ENCODE results near the gene LAD1. TPM values are rescaled to one million over a fixed set of nuclear protein-coding genes. Genes with fewer than 3 reads are reported as not detected.

The LAD1 gene
- polyA plus RNA-seq, 1 donor = 96.4 TPM

- no peak for DNase-seq
- Histone ChIP-seq H3K27me3 (ENCODE audit: control insufficient read depth, insufficient read depth, low read length) (peaks cover 5% of the 10 kb centered on the region), H3K36me3 (ENCODE audit: control insufficient read depth, insufficient read depth, low read length) (no peaks in the 10 kb centered on the region), H3K9me3 (ENCODE audit: control insufficient read depth, low read depth, low read length) (no peaks in the 10 kb centered on the region), H3K27ac (ENCODE audit: low read length) (no peak overlapping the region), H3K4me1 (ENCODE audit: control insufficient read depth, insufficient read depth, low read length) (peaks cover 7% of the 10 kb centered on the region), H3K4me3 (ENCODE audit: low read length) (no peak overlapping the region)
- WGBS (ENCODE audit: insufficient coverage, low lambda C conversion rate) = no CpG with 5 or more reads among the region's 18 CpGs
These were observed 39.9 kb downstream of the LAD1 start for GRCh38 chr1:201359031-201359872.

DNA sequence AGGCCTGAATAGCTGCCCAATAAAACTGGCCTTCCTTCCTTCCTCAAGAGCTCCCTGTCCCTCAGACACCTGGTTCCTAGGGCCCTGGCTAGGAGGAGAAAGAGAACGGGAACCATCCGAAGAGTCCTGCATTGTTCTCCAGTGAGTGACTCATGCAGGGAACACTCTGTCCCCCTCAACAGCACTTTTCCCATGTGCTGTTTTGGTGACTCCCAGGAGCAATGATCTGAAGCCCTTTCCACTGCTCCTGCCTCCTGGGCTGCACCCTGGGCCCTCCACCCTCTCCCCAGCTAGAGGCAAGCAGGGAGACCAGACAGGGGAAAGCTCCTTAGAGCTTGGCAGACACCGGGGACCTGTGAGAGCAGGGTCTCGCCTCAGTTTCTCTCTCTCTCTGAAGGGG is 40.5 kb downstream of the LAD1 start:
- no peak for DNase-seq
- Histone ChIP-seq H3K9me3 (ENCODE audit: control insufficient read depth, low read depth, low read length) (no peaks in the 10 kb centered on the region), H3K27ac (ENCODE audit: low read length) (no peak overlapping the region), H3K27me3 (ENCODE audit: control insufficient read depth, insufficient read depth, low read length) (peaks cover 9% of the 10 kb centered on the region), H3K4me1 (ENCODE audit: control insufficient read depth, insufficient read depth, low read length) (peaks cover 7% of the 10 kb centered on the region), H3K4me3 (ENCODE audit: low read length) (no peak overlapping the region), H3K36me3 (ENCODE audit: control insufficient read depth, insufficient read depth, low read length) (no peaks in the 10 kb centered on the region)
- no CpG with 5 or more reads among the region's 4 CpGs for WGBS (ENCODE audit: insufficient coverage, low lambda C conversion rate)

GRCh38 chr1:201357636-201358348 is 41.3 kb downstream of the LAD1 start:
- DNase-seq = no peak
- Histone ChIP-seq H3K27ac (ENCODE audit: low read length) (no peak overlapping the region), H3K4me3 (ENCODE audit: low read length) (no peak overlapping the region), H3K27me3 (ENCODE audit: control insufficient read depth, insufficient read depth, low read length) (peaks cover 12% of the 10 kb centered on the region), H3K4me1 (ENCODE audit: control insufficient read depth, insufficient read depth, low read length) (peaks cover 7% of the 10 kb centered on the region), H3K9me3 (ENCODE audit: control insufficient read depth, low read depth, low read length) (no peaks in the 10 kb centered on the region), H3K36me3 (ENCODE audit: control insufficient read depth, insufficient read depth, low read length) (no peaks in the 10 kb centered on the region)
- WGBS (ENCODE audit: insufficient coverage, low lambda C conversion rate) = no CpG with 5 or more reads among the region's 10 CpGs

GRCh38 chr1:201357211-201357610 is 41.9 kb downstream of the LAD1 start:
- no peak for DNase-seq
- Histone ChIP-seq H3K36me3 (ENCODE audit: control insufficient read depth, insufficient read depth, low read length) (no peaks in the 10 kb centered on the region), H3K4me3 (ENCODE audit: low read length) (no peak overlapping the region), H3K27ac (ENCODE audit: low read length) (no peak overlapping the region), H3K4me1 (ENCODE audit: control insufficient read depth, insufficient read depth, low read length) (peaks cover 7% of the 10 kb centered on the region), H3K9me3 (ENCODE audit: control insufficient read depth, low read depth, low read length) (no peaks in the 10 kb centered on the region), H3K27me3 (ENCODE audit: control insufficient read depth, insufficient read depth, low read length) (peaks cover 12% of the 10 kb centered on the region)
- WGBS (ENCODE audit: insufficient coverage, low lambda C conversion rate) = no CpG with 5 or more reads among the region's 8 CpGs

GRCh38 chr1:201356701-201357100 is 42.4 kb downstream of the LAD1 start:
- H3K27me3 ChIP-seq (ENCODE audit: control insufficient read depth, insufficient read depth, low read length) = peaks cover 10% of the 10 kb centered on the region
- no peaks in the 10 kb centered on the region for H3K36me3 ChIP-seq (ENCODE audit: control insufficient read depth, insufficient read depth, low read length)
- peaks cover 7% of the 10 kb centered on the region for H3K4me1 ChIP-seq (ENCODE audit: control insufficient read depth, insufficient read depth, low read length)
- WGBS (ENCODE audit: insufficient coverage, low lambda C conversion rate) = no CpG with 5 or more reads among the region's 11 CpGs
- no peak overlapping the region for H3K27ac ChIP-seq (ENCODE audit: low read length)
- no peak overlapping the region for H3K4me3 ChIP-seq (ENCODE audit: low read length)
- no peak for DNase-seq
- no peaks in the 10 kb centered on the region for H3K9me3 ChIP-seq (ENCODE audit: control insufficient read depth, low read depth, low read length)

GRCh38 chr1:201356236-201356635 is 42.9 kb downstream of the LAD1 start:
- Histone ChIP-seq H3K4me3 (ENCODE audit: low read length) (no peak overlapping the region), H3K27ac (ENCODE audit: low read length) (no peak overlapping the region), H3K4me1 (ENCODE audit: control insufficient read depth, insufficient read depth, low read length) (peaks cover 7% of the 10 kb centered on the region), H3K27me3 (ENCODE audit: control insufficient read depth, insufficient read depth, low read length) (peaks cover 12% of the 10 kb centered on the region), H3K9me3 (ENCODE audit: control insufficient read depth, low read depth, low read length) (no peaks in the 10 kb centered on the region), H3K36me3 (ENCODE audit: control insufficient read depth, insufficient read depth, low read length) (no peaks in the 10 kb centered on the region)
- no CpG with 5 or more reads among the region's 5 CpGs for WGBS (ENCODE audit: insufficient coverage, low lambda C conversion rate)
- no peak for DNase-seq

DNA sequence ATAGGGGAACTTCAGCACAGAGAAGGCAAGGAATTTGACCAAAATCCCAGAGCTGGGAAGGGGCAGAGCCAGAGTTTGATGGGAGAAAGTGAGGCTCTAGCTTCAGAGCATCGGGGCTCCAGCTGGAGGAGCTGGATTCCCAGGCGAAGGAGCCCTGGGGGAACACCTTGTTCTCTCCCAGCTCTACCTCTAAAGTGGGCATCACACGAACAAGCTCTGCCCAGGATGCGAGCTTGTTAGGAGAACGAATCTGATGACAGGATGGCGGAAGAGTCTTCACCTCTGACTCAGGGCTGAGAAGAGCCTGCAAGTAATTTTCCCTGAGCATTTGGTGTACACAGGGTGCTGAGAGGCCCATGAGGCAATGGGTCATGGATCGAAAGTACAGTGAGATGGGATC is 43.7 kb downstream of the LAD1 start:
- Histone ChIP-seq H3K27me3 (ENCODE audit: control insufficient read depth, insufficient read depth, low read length) (peaks cover 14% of the 10 kb centered on the region), H3K4me3 (ENCODE audit: low read length) (no peak overlapping the region), H3K9me3 (ENCODE audit: control insufficient read depth, low read depth, low read length) (no peaks in the 10 kb centered on the region), H3K4me1 (ENCODE audit: control insufficient read depth, insufficient read depth, low read length) (peaks cover 7% of the 10 kb centered on the region), H3K36me3 (ENCODE audit: control insufficient read depth, insufficient read depth, low read length) (no peaks in the 10 kb centered on the region), H3K27ac (ENCODE audit: low read length) (no peak overlapping the region)
- no peak for DNase-seq
- no CpG with 5 or more reads among the region's 7 CpGs for WGBS (ENCODE audit: insufficient coverage, low lambda C conversion rate)

DNA sequence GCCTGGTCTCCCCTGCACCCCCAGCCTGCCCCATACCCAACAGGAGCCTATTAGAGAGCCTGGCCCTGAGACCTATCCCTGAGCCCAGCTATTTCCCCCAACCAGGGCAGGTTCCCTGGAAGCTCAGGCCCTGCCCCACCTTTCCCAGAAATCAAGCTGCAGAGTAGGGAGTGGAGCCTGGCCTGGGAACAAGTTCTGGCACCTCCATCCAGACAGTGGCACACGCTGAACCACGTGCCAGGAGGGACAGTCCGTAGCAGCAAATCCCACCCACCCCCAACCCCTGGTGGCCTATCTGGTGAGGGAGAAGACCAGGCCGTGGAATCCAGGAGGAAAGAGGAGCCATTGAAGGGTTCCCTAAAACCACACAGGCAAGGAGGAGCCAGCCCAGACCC is 44.2 kb downstream of the LAD1 start:
- Histone ChIP-seq H3K27me3 (ENCODE audit: control insufficient read depth, insufficient read depth, low read length) (peaks cover 14% of the 10 kb centered on the region), H3K36me3 (ENCODE audit: control insufficient read depth, insufficient read depth, low read length) (no peaks in the 10 kb centered on the region), H3K4me3 (ENCODE audit: low read length) (no peak overlapping the region), H3K27ac (ENCODE audit: low read length) (no peak overlapping the region), H3K9me3 (ENCODE audit: control insufficient read depth, low read depth, low read length) (no peaks in the 10 kb centered on the region), H3K4me1 (ENCODE audit: control insufficient read depth, insufficient read depth, low read length) (peaks cover 1% of the 10 kb centered on the region)
- DNase-seq = no peak
- no CpG with 5 or more reads among the region's 4 CpGs for WGBS (ENCODE audit: insufficient coverage, low lambda C conversion rate)

DNA sequence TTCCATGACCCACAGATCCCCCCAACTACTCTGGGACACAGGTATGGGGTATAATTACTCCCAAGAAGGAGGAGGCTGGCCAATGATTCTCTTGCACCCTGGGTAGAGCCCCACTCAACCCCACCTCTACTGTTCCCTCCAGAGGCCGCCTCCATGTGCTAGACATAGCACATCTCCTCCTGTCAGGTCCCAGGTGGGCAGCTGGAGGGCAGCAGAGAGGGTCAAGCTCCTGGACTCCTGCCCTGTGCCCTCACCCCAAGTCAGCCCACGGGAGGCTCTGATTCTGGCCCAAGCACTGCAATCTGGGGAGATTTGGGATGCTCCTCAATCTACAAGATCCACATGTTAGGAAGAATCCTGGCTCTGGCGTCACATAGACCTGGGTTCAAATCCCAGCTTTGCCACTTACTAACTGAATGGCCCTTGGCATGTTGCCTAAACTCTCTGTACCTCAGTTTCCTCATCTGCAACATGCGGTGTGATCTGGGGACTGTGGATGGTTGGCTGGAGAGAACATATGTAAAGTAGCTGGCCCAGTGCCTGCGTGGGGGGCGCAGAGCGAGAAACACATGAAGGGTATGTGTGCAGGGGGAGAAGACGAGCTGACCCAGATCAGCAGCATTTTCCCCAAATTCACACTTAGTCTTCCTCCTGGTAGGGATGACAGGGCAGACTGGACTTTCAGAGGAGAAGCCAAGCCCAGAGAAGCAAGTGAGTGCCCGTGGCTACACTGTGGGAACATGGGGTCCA is 44.8 kb downstream of the LAD1 start:
- H3K4me3 ChIP-seq (ENCODE audit: low read length) = no peak overlapping the region
- no peak for DNase-seq
- WGBS (ENCODE audit: insufficient coverage, low lambda C conversion rate) = no CpG with 5 or more reads among the region's 9 CpGs
- H3K9me3 ChIP-seq (ENCODE audit: control insufficient read depth, low read depth, low read length) = no peaks in the 10 kb centered on the region
- no peaks in the 10 kb centered on the region for H3K4me1 ChIP-seq (ENCODE audit: control insufficient read depth, insufficient read depth, low read length)
- H3K36me3 ChIP-seq (ENCODE audit: control insufficient read depth, insufficient read depth, low read length) = no peaks in the 10 kb centered on the region
- peaks cover 14% of the 10 kb centered on the region for H3K27me3 ChIP-seq (ENCODE audit: control insufficient read depth, insufficient read depth, low read length)
- no peak overlapping the region for H3K27ac ChIP-seq (ENCODE audit: low read length)

DNA sequence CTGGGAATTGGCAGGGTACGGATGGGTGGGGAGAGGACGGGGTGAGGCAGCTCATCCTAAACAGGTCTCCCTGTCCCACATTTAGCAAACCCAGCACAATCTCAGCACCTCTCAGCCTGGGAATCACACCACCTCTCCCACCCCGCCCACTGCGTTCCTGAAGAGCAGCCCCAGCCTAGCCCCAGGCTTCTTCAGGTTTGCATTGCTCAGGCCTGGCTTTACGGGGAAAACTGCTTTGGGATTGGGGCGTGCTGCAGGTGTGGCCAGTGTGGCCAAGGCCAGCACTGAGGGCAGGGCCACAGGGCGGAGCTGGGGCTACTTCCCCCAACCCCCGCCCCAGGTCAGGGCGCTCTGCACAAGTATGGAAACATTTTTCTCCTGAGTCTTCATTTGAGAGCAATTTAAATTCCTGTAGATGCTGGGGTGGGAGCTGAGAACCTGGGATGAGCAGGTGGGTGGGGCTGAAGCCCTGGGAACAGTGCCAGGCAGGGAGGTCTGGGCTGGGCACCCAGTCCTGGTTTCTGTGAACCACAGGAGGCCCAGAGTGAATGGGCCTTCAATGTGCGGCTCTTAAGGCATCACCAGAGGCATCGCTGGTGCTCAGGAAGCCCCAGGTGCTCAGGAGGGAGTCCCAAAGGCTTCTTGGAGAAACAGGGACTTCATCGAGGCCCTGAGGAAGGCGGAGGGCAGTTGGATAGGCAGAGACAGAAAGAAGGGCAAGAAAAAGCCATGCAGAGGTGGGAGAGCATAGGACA is 45.8 kb downstream of the LAD1 start:
- 83% methylated on average over 1 of the region's 13 CpGs for WGBS (ENCODE audit: insufficient coverage, low lambda C conversion rate)
- Histone ChIP-seq H3K9me3 (ENCODE audit: control insufficient read depth, low read depth, low read length) (no peaks in the 10 kb centered on the region), H3K27ac (ENCODE audit: low read length) (no peak overlapping the region), H3K36me3 (ENCODE audit: control insufficient read depth, insufficient read depth, low read length) (no peaks in the 10 kb centered on the region), H3K4me3 (ENCODE audit: low read length) (no peak overlapping the region), H3K27me3 (ENCODE audit: control insufficient read depth, insufficient read depth, low read length) (peaks cover 14% of the 10 kb centered on the region), H3K4me1 (ENCODE audit: control insufficient read depth, insufficient read depth, low read length) (no peaks in the 10 kb centered on the region)
- no peak for DNase-seq
